ENCODE data around the gene APBB2.

APBB2 gene

DNA sequence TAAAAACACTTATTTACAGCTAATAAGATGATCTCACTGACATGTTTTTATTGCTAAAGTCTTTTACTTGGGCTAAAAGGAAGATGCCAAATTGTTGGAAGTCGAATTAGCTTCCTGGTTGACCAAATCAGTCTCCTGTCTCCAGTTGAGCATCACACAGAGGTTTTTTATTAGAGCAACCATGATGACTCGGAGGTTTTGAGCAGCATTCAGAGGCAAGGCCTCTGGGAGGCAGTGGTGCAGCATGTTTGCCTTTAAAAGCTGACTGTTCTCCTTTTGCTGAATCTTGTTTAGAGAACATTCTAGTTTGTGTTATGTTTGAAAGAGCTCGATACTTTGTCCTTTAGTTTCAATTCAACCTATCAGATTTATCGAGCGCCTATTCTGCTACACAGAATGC, 44.4 kb upstream of the APBB2 start:
- no peaks in the 10 kb centered on the region for H4K20me1 ChIP-seq (ENCODE audit: insufficient read depth, low read length)
- H2AFZ ChIP-seq (ENCODE audit: low read length) = no peak overlapping the region
- H3K4me1 ChIP-seq (ENCODE audit: insufficient read depth, low read length, severe bottlenecking) = peaks cover 24% of the 10 kb centered on the region
- H3K27me3 ChIP-seq (ENCODE audit: insufficient read depth, low read length) = no peaks in the 10 kb centered on the region
- no peaks in the 10 kb centered on the region for H3K9me3 ChIP-seq (ENCODE audit: low read length)
- peaks cover 61% of the 10 kb centered on the region for H3K36me3 ChIP-seq (ENCODE audit: insufficient read depth, low read length)
- peak overlapping the region; percentile 93 for H3K4me2 ChIP-seq (ENCODE audit: low read length)
- H3K27ac ChIP-seq (ENCODE audit: low read depth, low read length, poor library complexity, severe bottlenecking) = peak overlapping the region; percentile 68
- no peaks in the 10 kb centered on the region for H3K9me2 ChIP-seq (ENCODE audit: low read depth, low read length)
- no peaks in the 10 kb centered on the region for H3F3A ChIP-seq (ENCODE audit: insufficient read depth, low read length)
- H3K9ac ChIP-seq (ENCODE audit: low read length) = peak overlapping the region; percentile 88
- peak overlapping the region; percentile 74 for H3K4me3 ChIP-seq (ENCODE audit: low read depth, low read length, poor library complexity, severe bottlenecking)
- peaks cover 18% of the 10 kb centered on the region for H3K79me2 ChIP-seq (ENCODE audit: insufficient read depth, low read length)
- TF ChIP-seq, protein P1, sequence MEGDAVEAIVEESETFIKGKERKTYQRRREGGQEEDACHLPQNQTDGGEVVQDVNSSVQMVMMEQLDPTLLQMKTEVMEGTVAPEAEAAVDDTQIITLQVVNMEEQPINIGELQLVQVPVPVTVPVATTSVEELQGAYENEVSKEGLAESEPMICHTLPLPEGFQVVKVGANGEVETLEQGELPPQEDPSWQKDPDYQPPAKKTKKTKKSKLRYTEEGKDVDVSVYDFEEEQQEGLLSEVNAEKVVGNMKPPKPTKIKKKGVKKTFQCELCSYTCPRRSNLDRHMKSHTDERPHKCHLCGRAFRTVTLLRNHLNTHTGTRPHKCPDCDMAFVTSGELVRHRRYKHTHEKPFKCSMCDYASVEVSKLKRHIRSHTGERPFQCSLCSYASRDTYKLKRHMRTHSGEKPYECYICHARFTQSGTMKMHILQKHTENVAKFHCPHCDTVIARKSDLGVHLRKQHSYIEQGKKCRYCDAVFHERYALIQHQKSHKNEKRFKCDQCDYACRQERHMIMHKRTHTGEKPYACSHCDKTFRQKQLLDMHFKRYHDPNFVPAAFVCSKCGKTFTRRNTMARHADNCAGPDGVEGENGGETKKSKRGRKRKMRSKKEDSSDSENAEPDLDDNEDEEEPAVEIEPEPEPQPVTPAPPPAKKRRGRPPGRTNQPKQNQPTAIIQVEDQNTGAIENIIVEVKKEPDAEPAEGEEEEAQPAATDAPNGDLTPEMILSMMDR (IDR thresholded peaks at IDR 0.05; ENCODE audit: low read length) = peak; percentile 63
- TF ChIP-seq EZH2 (IDR thresholded peaks at IDR 0.05; ENCODE audit: borderline replicate concordance, low read length) = no peak

DNA sequence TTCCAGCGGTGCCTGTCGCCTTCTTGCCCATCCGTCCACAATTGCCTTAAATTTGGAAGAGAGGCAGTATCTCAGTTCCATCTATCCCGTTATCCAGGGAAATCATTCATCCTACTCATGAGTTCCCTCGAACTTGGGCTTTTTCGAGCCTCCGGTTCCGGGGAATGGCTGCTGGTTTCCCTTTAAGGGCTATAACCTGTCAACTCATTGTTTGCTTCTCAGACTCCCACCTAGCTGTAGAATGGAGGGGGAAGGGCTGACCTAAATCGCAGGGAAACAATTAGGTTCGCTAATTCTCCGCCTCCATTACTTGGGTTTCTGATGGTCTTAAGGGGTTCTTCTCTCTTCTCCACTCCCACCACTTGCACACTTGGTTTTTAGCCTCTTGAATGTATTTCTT, 43.6 kb upstream of the APBB2 start:
- Histone ChIP-seq H3K36me3 (ENCODE audit: insufficient read depth, low read length) (peaks cover 53% of the 10 kb centered on the region), H3F3A (ENCODE audit: insufficient read depth, low read length) (no peaks in the 10 kb centered on the region), H3K9me2 (ENCODE audit: low read depth, low read length) (no peaks in the 10 kb centered on the region), H2AFZ (ENCODE audit: low read length) (no peak overlapping the region), H3K27me3 (ENCODE audit: insufficient read depth, low read length) (no peaks in the 10 kb centered on the region), H3K27ac (ENCODE audit: low read depth, low read length, poor library complexity, severe bottlenecking) (peak overlapping the region; percentile 68), H3K4me3 (ENCODE audit: low read depth, low read length, poor library complexity, severe bottlenecking) (peak overlapping the region; percentile 74), H4K20me1 (ENCODE audit: insufficient read depth, low read length) (no peaks in the 10 kb centered on the region), H3K79me2 (ENCODE audit: insufficient read depth, low read length) (peaks cover 18% of the 10 kb centered on the region), H3K9me3 (ENCODE audit: low read length) (no peaks in the 10 kb centered on the region), H3K9ac (ENCODE audit: low read length) (peak overlapping the region; percentile 88), H3K4me2 (ENCODE audit: low read length) (peak overlapping the region; percentile 93), H3K4me1 (ENCODE audit: insufficient read depth, low read length, severe bottlenecking) (peaks cover 24% of the 10 kb centered on the region)
- TF ChIP-seq, protein P1 (IDR thresholded peaks at IDR 0.05; ENCODE audit: low read length) = no peak

DNA sequence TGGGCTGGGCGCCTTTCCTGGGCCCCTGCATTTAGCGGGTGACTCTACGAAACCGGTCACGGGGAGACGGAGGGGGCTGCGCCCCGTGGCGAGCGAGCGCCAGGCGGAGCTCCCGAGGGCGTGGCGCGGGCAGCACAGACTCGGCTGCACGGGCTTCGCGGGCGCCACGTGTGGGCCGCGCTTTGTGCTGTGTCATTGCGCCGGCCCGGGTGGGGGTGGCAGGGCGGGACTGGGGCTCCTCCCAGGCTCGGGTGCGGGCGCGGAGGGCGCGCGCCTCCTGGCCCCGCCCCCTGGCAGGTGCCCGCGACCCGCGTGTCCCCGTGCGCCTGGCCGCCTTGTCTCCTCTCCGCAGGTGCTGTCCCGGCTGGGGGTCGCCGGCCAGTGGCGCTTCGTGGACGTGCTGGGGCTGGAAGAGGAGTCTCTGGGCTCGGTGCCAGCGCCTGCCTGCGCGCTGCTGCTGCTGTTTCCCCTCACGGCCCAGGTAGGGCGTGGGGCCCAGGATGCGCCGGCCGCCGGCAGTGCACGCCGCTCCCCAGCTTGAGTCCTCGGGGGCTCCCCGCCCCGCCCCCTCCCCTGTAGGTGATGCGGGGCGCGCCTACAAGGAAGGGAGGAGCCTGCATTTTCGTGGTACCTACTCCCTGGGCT, 43.0 kb upstream of the APBB2 start:
- H3K79me2 ChIP-seq (ENCODE audit: insufficient read depth, low read length) = peaks cover 18% of the 10 kb centered on the region
- no peak overlapping the region for H2AFZ ChIP-seq (ENCODE audit: low read length)
- no peaks in the 10 kb centered on the region for H3F3A ChIP-seq (ENCODE audit: insufficient read depth, low read length)
- peak overlapping the region; percentile 93 for H3K4me2 ChIP-seq (ENCODE audit: low read length)
- H3K27me3 ChIP-seq (ENCODE audit: insufficient read depth, low read length) = no peaks in the 10 kb centered on the region
- no peak for TF ChIP-seq EZH2 (IDR thresholded peaks at IDR 0.05; ENCODE audit: borderline replicate concordance, low read length)
- TF ChIP-seq, protein P1 (IDR thresholded peaks at IDR 0.05; ENCODE audit: low read length) = no peak
- peaks cover 24% of the 10 kb centered on the region for H3K4me1 ChIP-seq (ENCODE audit: insufficient read depth, low read length, severe bottlenecking)
- peaks cover 47% of the 10 kb centered on the region for H3K36me3 ChIP-seq (ENCODE audit: insufficient read depth, low read length)
- H3K4me3 ChIP-seq (ENCODE audit: low read depth, low read length, poor library complexity, severe bottlenecking) = peak overlapping the region; percentile 74
- H3K9me3 ChIP-seq (ENCODE audit: low read length) = no peaks in the 10 kb centered on the region
- H3K27ac ChIP-seq (ENCODE audit: low read depth, low read length, poor library complexity, severe bottlenecking) = peak overlapping the region; percentile 75
- H3K9me2 ChIP-seq (ENCODE audit: low read depth, low read length) = no peaks in the 10 kb centered on the region
- H4K20me1 ChIP-seq (ENCODE audit: insufficient read depth, low read length) = no peaks in the 10 kb centered on the region
- peak overlapping the region; percentile 88 for H3K9ac ChIP-seq (ENCODE audit: low read length)

Measured in OCI-LY1 (cell line).